Right atrium auricular region (tissue), 2 donors: ENCODE results near the gene TTLL12. TPM values are rescaled to one million over a fixed set of nuclear protein-coding genes. Genes with fewer than 3 reads are reported as not detected.

ENCODE experiments used
- DNase-seq: peaks from one replicate; pipeline ENCODE4 v3.0.0-alpha.2; 2019; ENCODE audit warnings: low spot score
- H3K27ac ChIP-seq, 2 donors: fragments of 200-600 bp; sonication (generic); 1 replicate in 1 of 2; 2 replicates in 1 of 2; pipeline ENCODE4 v1.5.1; 2016 to 2019
- H3K27me3 ChIP-seq, 2 donors: fragments of 200-600 bp; sonication (generic); one replicate each; pipeline versions ENCODE4 v1.5.1 to v1.6.0; 2017 to 2019
- H3K36me3 ChIP-seq: fragments of 200-600 bp; sonication (generic); one replicate; pipeline ENCODE4 v1.5.1; 2016
- H3K4me1 ChIP-seq, 2 donors: fragments of 200-600 bp; sonication (generic); one replicate each; pipeline versions ENCODE4 v1.5.1 to v1.6.0; 2017 to 2019
- H3K4me3 ChIP-seq, 2 donors: fragments of 200-600 bp; sonication (generic); 1 replicate in 1 of 2; 2 replicates in 1 of 2; pipeline ENCODE4 v1.5.1; 2017 to 2019; ENCODE audit warnings: mild to moderate bottlenecking in 1 of 2, moderate library complexity in 1 of 2
- H3K9me3 ChIP-seq, 2 donors: fragments of 200-600 bp; sonication (generic); one replicate each; pipeline ENCODE4 v1.5.1; 2019
- total RNA-seq, 2 donors: library from RNA; depleted of rRNA; stranded (reverse); fragments of >200 nt; gene quantifications; one replicate each; pipeline ENCODE4 v1.1.0, GENCODE V29; 2016
- TF ChIP-seq, protein P1 (sequence below), 2 donors: fragments of 200-600 bp; sonication (generic); IDR thresholded peaks; one replicate each; pipeline ENCODE4 v1.5.1; 2019; ENCODE audit warnings: antibody characterized with exemption in 2 of 2

The TTLL12 gene
- total RNA-seq, 2 donors from 2014 or later, result 11.4 to 15.1 TPM

GRCh38 chr22:43212434-43212952 lies 25.6 kb upstream of the TTLL12 start:
- H3K9me3 ChIP-seq, result no peaks in the 10 kb centered on the region
- TF ChIP-seq, protein P1, sequence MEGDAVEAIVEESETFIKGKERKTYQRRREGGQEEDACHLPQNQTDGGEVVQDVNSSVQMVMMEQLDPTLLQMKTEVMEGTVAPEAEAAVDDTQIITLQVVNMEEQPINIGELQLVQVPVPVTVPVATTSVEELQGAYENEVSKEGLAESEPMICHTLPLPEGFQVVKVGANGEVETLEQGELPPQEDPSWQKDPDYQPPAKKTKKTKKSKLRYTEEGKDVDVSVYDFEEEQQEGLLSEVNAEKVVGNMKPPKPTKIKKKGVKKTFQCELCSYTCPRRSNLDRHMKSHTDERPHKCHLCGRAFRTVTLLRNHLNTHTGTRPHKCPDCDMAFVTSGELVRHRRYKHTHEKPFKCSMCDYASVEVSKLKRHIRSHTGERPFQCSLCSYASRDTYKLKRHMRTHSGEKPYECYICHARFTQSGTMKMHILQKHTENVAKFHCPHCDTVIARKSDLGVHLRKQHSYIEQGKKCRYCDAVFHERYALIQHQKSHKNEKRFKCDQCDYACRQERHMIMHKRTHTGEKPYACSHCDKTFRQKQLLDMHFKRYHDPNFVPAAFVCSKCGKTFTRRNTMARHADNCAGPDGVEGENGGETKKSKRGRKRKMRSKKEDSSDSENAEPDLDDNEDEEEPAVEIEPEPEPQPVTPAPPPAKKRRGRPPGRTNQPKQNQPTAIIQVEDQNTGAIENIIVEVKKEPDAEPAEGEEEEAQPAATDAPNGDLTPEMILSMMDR (IDR thresholded peaks at IDR 0.05), result no peak
- H3K4me3 ChIP-seq, result no peak overlapping the region
- no peak for DNase-seq
- no peaks in the 10 kb centered on the region for H3K27me3 ChIP-seq
- H3K27ac ChIP-seq, result no peak overlapping the region
- no peaks in the 10 kb centered on the region for H3K4me1 ChIP-seq
- no peaks in the 10 kb centered on the region for H3K36me3 ChIP-seq

DNA sequence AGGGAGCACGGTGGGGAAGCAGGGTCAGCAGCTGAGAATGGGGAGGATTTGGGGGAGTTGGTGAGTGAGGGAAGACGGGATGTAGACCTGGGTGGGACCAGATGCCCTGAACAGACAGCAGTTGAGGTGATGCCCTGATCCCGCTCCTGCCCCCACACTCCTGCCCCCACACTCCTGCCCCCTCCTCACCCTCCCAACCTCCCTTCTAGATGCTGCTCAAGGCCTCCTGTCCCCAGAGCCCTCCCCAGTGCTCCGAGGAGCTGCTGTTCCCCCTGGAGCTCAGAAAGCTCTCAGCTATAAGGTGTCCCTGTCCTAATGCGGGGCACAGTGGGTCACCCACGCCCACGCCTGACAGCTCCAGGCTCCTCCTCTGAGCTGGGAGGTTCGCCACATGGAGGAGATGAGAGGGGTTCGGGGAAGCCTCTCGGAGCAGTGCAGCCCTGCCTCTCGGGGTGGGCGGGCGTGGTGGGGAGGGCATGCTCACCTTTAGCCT lies 25.1 kb upstream of the TTLL12 start:
- TF ChIP-seq, protein P1 (IDR thresholded peaks at IDR 0.05), result no peak
- DNase-seq, result no peak

GRCh38 chr22:43210631-43211515 lies 23.9 kb upstream of the TTLL12 start:
- Histone ChIP-seq H3K27me3 (no peaks in the 10 kb centered on the region), H3K36me3 (no peaks in the 10 kb centered on the region), H3K4me3 (no peak overlapping the region), H3K4me1 (no peaks in the 10 kb centered on the region), H3K9me3 (no peaks in the 10 kb centered on the region), H3K27ac (no peak overlapping the region)
- DNase-seq, result no peak
- TF ChIP-seq, protein P1 (IDR thresholded peaks at IDR 0.05), result no peak

More for the DNA sequence above, 25.1 kb upstream of the TTLL12 start:
- Histone ChIP-seq H3K4me3 (no peak overlapping the region), H3K4me1 (no peaks in the 10 kb centered on the region), H3K27me3 (no peaks in the 10 kb centered on the region), H3K9me3 (no peaks in the 10 kb centered on the region), H3K36me3 (no peaks in the 10 kb centered on the region), H3K27ac (no peak overlapping the region)

DNA sequence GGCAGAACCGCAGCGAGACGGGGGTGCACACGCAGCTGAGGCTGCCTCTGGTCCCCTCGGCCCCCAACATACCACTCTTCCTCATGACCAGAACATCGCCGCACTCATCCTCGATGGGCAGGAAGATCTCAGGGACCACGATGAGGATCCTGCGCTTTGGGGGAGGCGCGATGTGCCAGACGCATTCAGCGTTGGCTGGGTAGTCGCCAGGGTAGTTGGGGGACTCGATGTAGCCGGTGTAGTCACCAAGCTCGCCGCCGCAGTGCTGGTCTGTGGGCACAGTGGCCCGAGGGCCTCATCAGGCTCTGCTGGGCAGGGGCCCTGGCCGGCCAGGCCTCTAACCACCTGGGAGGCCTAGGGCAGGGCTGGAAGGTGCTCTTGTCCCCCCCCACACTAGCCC lies 23.0 kb upstream of the TTLL12 start:
- TF ChIP-seq, protein P1 (IDR thresholded peaks at IDR 0.05), result no peak
- no peak overlapping the region for H3K4me3 ChIP-seq
- no peaks in the 10 kb centered on the region for H3K36me3 ChIP-seq
- no peak for DNase-seq
- H3K4me1 ChIP-seq, result no peaks in the 10 kb centered on the region
- H3K27ac ChIP-seq, result no peak overlapping the region
- H3K9me3 ChIP-seq, result no peaks in the 10 kb centered on the region
- H3K27me3 ChIP-seq, result no peaks in the 10 kb centered on the region

GRCh38 chr22:43209523-43209890 lies 22.6 kb upstream of the TTLL12 start:
- Histone ChIP-seq H3K4me1 (no peaks in the 10 kb centered on the region), H3K27ac (no peak overlapping the region), H3K4me3 (no peak overlapping the region), H3K9me3 (no peaks in the 10 kb centered on the region), H3K27me3 (no peaks in the 10 kb centered on the region), H3K36me3 (no peaks in the 10 kb centered on the region)
- no peak for DNase-seq
- TF ChIP-seq, protein P1 (IDR thresholded peaks at IDR 0.05), result no peak
